A673 (cell line): ENCODE results near the gene TBL1X. TPM values are rescaled to one million over a fixed set of nuclear protein-coding genes. Genes with fewer than 3 reads are reported as not detected.

Experiments
- BruUV-seq: library from RNA; stranded (reverse); fragments of 400-500 nt; replicated peaks from 2 replicates; lab custom pipeline; 2021; lab: Mats Ljungman, UMichigan
- CTCF ChIA-PET: fragments of 300-600 bp; sonication (Branson Sonifier 250); formaldehyde crosslinking; loops from one replicate; lab custom pipeline; 2022; ENCODE audit warnings: antibody characterized with exemption; lab: Charles Lee
- POLR2A ChIA-PET: fragments of 300-600 bp; sonication (Branson Sonifier 250); formaldehyde crosslinking; loops from one replicate; lab custom pipeline; 2022; ENCODE audit warnings: antibody characterized with exemption; ENCODE audit not compliant: low non-redundant PET; lab: Charles Lee
- DNase-seq: peaks from one replicate; pipeline ENCODE4 v3.0.0-alpha.2; 2015; ENCODE audit warnings: low spot score
- H3K27ac ChIP-seq: fragments of 200-600 bp; sonication (generic); 2 replicates; pipeline ENCODE4 v1.5.1; 2016; ENCODE audit warnings: mixed run types, low read depth, mild to moderate bottlenecking, mixed read lengths, antibody characterized with exemption, low read length; ENCODE audit not compliant: poor library complexity, severe bottlenecking
- H3K27me3 ChIP-seq: fragments of 200-600 bp; sonication (generic); replicated peaks from 2 replicates; pipeline ENCODE4 v1.6.1; 2017; ENCODE audit warnings: mixed run types, low read depth, mild to moderate bottlenecking, mixed read lengths, antibody characterized with exemption, low read length; ENCODE audit not compliant: insufficient read depth, poor library complexity
- H3K36me3 ChIP-seq: fragments of 200-600 bp; sonication (generic); 2 replicates; pipeline ENCODE4 v1.6.1; 2016; ENCODE audit warnings: mixed run types, mild to moderate bottlenecking, mixed read lengths, antibody characterized with exemption, low read length; ENCODE audit not compliant: insufficient read depth, poor library complexity, severe bottlenecking
- H3K4me1 ChIP-seq: fragments of 200-600 bp; sonication (generic); 2 replicates; pipeline ENCODE4 v1.6.1; 2017; ENCODE audit warnings: mixed run types, mild to moderate bottlenecking, mixed read lengths, antibody characterized with exemption, low read length; ENCODE audit not compliant: insufficient read depth, poor library complexity, severe bottlenecking
- H3K4me3 ChIP-seq: fragments of 200-600 bp; sonication (generic); 2 replicates; pipeline ENCODE4 v1.5.1; 2016; ENCODE audit warnings: low read depth, mixed run types, mild to moderate bottlenecking, mixed read lengths, low read length; ENCODE audit not compliant: poor library complexity, severe bottlenecking
- H3K9me3 ChIP-seq: fragments of 200-600 bp; sonication (generic); 2 replicates; pipeline ENCODE4 v1.6.1; 2016; ENCODE audit warnings: mixed run types, low read depth, mild to moderate bottlenecking, mixed read lengths, antibody characterized with exemption, low read length; ENCODE audit not compliant: poor library complexity, severe bottlenecking
- EZH2 ChIP-seq: fragments of 200-600 bp; sonication (generic); IDR thresholded peaks from 2 replicates; pipeline ENCODE4 v1.6.1; 2017; ENCODE audit warnings: borderline replicate concordance, low read depth, mild to moderate bottlenecking, mixed read lengths, antibody characterized with exemption, low read length; ENCODE audit not compliant: poor library complexity, severe bottlenecking
- intact Hi-C: fragments of 100-400 bp; cut with micrococcal nuclease; formaldehyde crosslinking; loops from one replicate; pipeline ENCODE4 v1.10.0; 2022; ENCODE audit not compliant: unreplicated experiment
- total RNA-seq: library from RNA; stranded (reverse); gene quantifications from 2 replicates; pipeline ENCODE4 v1.2.3, GENCODE V29; 2021
- TF ChIP-seq, protein P1 (sequence below): fragments of 300-800, 200-600 bp; sonication (generic); conservative IDR thresholded peaks from 2 replicates; pipeline ENCODE4 v1.5.1; 2017; ENCODE audit warnings: low read depth, mild to moderate bottlenecking, antibody characterized with exemption, low read length, moderate library complexity, mixed read lengths

The TBL1X gene
- total RNA-seq, 1 experiment from 2014 or later: 26.9 TPM

DNA sequence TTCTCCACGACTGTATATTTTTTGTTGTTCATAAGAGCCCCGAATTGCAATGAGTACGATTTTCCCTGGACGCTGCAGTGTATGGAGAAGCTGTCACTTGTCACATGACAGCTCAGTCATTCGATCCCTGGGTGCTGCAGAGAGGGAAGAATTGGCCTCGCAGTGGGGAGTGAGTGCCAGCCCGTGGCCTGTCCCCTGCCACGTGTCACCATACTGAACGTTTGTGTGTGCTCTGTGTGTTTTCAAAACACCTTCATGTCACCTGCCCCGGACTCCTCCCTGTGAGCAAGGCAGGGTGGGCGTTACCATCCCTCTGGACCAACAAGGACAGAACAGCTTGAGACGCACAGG, 77.9 kb downstream of the TBL1X start:
- POLR2A ChIA-PET: no interaction called here
- Histone ChIP-seq H3K4me3 (no peak overlapping the region), H3K9me3 (no peaks in the 10 kb centered on the region), H3K27me3 (no peaks in the 10 kb centered on the region), H3K36me3 (no peaks in the 10 kb centered on the region), H3K27ac (no peak overlapping the region), H3K4me1 (no peaks in the 10 kb centered on the region)
- TF ChIP-seq, protein P1, sequence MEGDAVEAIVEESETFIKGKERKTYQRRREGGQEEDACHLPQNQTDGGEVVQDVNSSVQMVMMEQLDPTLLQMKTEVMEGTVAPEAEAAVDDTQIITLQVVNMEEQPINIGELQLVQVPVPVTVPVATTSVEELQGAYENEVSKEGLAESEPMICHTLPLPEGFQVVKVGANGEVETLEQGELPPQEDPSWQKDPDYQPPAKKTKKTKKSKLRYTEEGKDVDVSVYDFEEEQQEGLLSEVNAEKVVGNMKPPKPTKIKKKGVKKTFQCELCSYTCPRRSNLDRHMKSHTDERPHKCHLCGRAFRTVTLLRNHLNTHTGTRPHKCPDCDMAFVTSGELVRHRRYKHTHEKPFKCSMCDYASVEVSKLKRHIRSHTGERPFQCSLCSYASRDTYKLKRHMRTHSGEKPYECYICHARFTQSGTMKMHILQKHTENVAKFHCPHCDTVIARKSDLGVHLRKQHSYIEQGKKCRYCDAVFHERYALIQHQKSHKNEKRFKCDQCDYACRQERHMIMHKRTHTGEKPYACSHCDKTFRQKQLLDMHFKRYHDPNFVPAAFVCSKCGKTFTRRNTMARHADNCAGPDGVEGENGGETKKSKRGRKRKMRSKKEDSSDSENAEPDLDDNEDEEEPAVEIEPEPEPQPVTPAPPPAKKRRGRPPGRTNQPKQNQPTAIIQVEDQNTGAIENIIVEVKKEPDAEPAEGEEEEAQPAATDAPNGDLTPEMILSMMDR: no peak
- no peak for TF ChIP-seq EZH2
- no peak for DNase-seq
- no TSS peak for BruUV-seq
- intact Hi-C loops: no loop called here
- CTCF ChIA-PET: no interaction called here

DNA sequence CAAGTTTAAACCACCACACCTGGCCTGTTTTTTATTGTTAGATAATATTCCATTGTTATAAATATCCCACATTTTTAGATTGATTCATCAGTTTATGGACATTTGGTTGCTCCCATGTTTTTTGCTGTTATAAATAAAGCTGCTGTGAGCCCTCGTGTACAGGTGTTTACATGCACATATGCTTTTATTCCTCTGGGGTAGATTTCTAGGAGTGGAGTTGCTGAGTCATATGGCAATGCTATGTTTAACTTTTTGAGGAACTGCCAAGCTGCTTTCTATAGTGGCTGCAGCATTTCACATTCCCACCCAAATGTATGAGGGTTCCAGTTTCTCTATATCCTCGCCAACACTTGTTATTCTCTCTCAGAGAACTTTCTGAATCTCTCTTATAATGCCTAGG, 90.5 kb downstream of the TBL1X start:
- no peak for TF ChIP-seq EZH2
- TF ChIP-seq, protein P1: no peak
- BruUV-seq: no TSS peak
- DNase-seq: no peak
- H3K4me1 ChIP-seq: no peaks in the 10 kb centered on the region
- H3K4me3 ChIP-seq: no peak overlapping the region
- ChIA-PET CTCF (interaction anchor here (0.5 kb wide), 1 partner anchor 10 kb away, joined by 12 read pairs; no protein-coding TSS in a partner anchor), POLR2A (no interaction called here)
- intact Hi-C loops: no loop called here
- no peaks in the 10 kb centered on the region for H3K36me3 ChIP-seq
- no peaks in the 10 kb centered on the region for H3K9me3 ChIP-seq
- no peak overlapping the region for H3K27ac ChIP-seq
- no peaks in the 10 kb centered on the region for H3K27me3 ChIP-seq

- H3K4me3 ChIP-seq: no peak overlapping the region
- no peak overlapping the region for H3K27ac ChIP-seq
- H3K36me3 ChIP-seq: no peaks in the 10 kb centered on the region
- intact Hi-C loops: no loop called here
- POLR2A ChIA-PET: no interaction called here
- no peak for TF ChIP-seq EZH2
- TF ChIP-seq, protein P1: no peak
- no TSS peak for BruUV-seq
- H3K4me1 ChIP-seq: no peaks in the 10 kb centered on the region
- DNase-seq: no peak
- no peaks in the 10 kb centered on the region for H3K27me3 ChIP-seq
- CTCF ChIA-PET: no interaction called here
- H3K9me3 ChIP-seq: no peaks in the 10 kb centered on the region
Measured at GRCh38 chrX:9557091-9557490, 92.2 kb downstream of the TBL1X start.
